B cell (primary cell): ENCODE measurements around the gene JMJD8. TPM values are rescaled to one million over a fixed set of nuclear protein-coding genes. Genes with fewer than 3 reads are reported as not detected.

ENCODE experiments used
- ATAC-seq: fragments of 200-7000 bp; cut with Tn5 transposase; one replicate; pipeline ENCODE4 v1.10.0; 2021; ENCODE audit warnings: low read depth, mild to moderate bottlenecking, moderate number of reproducible peaks, moderate library complexity
- CTCF ChIA-PET: fragments of 350-600 bp; sonication (Branson Sonifier 250); formaldehyde crosslinking; loops from one replicate; lab custom pipeline; 2021; ENCODE audit warnings: antibody characterized with exemption, inconsistent platforms; lab: Charles Lee
- POLR2A ChIA-PET: fragments of 350-600 bp; sonication (Branson Sonifier 250); formaldehyde crosslinking; loops from one replicate; lab custom pipeline; 2021; ENCODE audit warnings: antibody characterized with exemption; lab: Charles Lee
- DNase-seq: peaks from one replicate; pipeline ENCODE4 v3.0.0; 2013
- H2AFZ ChIP-seq: 2 replicates; pipeline ENCODE4 v1.6.1; 2012; ENCODE audit warnings: mild to moderate bottlenecking, low read depth, low read length; ENCODE audit not compliant: insufficient read depth, poor library complexity, severe bottlenecking
- H3K27ac ChIP-seq, 2 donors: 1 replicate in 1 of 2; 2 replicates in 1 of 2; pipeline ENCODE4 v1.5.1; 2012 to 2013; ENCODE audit warnings: low read length in 2 of 2, mild to moderate bottlenecking in 2 of 2, moderate library complexity in 1 of 2
- H3K27me3 ChIP-seq, 4 experiments: fragments of 200-600 bp in 1 of 4; sonication (generic) in 1 of 4; replicated peaks in 1 of 4; 1 replicate in 2 of 4; 2 replicates in 2 of 4; pipeline versions ENCODE4 v1.6.1 to v1.7.0; 2013 to 2016; ENCODE audit warnings: low read length in 3 of 4, mild to moderate bottlenecking in 2 of 4, mixed read lengths in 1 of 4, moderate library complexity in 1 of 4; ENCODE audit not compliant: insufficient read depth in 4 of 4, control insufficient read depth in 3 of 4; ENCODE audit errors: control extremely low read depth in 1 of 4
- H3K36me3 ChIP-seq, 2 experiments: replicated peaks in 1 of 2; 1 replicate in 1 of 2; 2 replicates in 1 of 2; pipeline versions ENCODE4 v1.6.1 to v1.7.1; 2013; ENCODE audit warnings: low read length in 1 of 2; ENCODE audit not compliant: insufficient read depth in 2 of 2, control insufficient read depth in 1 of 2; ENCODE audit errors: control extremely low read depth in 1 of 2, extremely low read depth in 1 of 2
- H3K4me1 ChIP-seq, 2 donors: fragments of 200-600 bp in 1 of 2; sonication (generic) in 1 of 2; 1 replicate in 1 of 2; 2 replicates in 1 of 2; pipeline versions ENCODE4 v1.5.1 to v1.6.1; 2013 to 2017; ENCODE audit warnings: low read length in 2 of 2; ENCODE audit not compliant: control insufficient read depth in 2 of 2, insufficient read depth in 2 of 2
- H3K4me2 ChIP-seq: replicated peaks from 2 replicates; pipeline ENCODE3; 2012; ENCODE audit warnings: mild to moderate bottlenecking, low read depth, low read length; ENCODE audit not compliant: poor library complexity, severe bottlenecking
- H3K4me3 ChIP-seq, 5 experiments: fragments of 200-600 bp in 1 of 5; sonication (generic) in 1 of 5; 1 replicate in 3 of 5; 2 replicates in 2 of 5; pipeline versions ENCODE4 v1.5.1 to v1.7.0; 2011 to 2016; ENCODE audit warnings: low read length in 4 of 5, mild to moderate bottlenecking in 4 of 5, low read depth in 2 of 5, control low read depth in 1 of 5, moderate library complexity in 1 of 5; ENCODE audit not compliant: insufficient read depth in 1 of 5; ENCODE audit errors: control extremely low read depth in 1 of 5, extremely low read depth in 1 of 5
- H3K79me2 ChIP-seq: fragments of 200-600 bp; sonication (generic); one replicate; pipeline ENCODE4 v1.6.0; 2016; ENCODE audit warnings: low read length; ENCODE audit not compliant: control insufficient read depth, insufficient read depth
- H3K9ac ChIP-seq: fragments of 200-600 bp; sonication (generic); 2 replicates; pipeline ENCODE4 v1.6.1; 2017; ENCODE audit warnings: mild to moderate bottlenecking, low read length, moderate library complexity
- H3K9me3 ChIP-seq, 3 donors: one replicate each; pipeline versions ENCODE4 v1.6.1 to v1.7.1; 2013; ENCODE audit warnings: low read length in 2 of 3; ENCODE audit not compliant: control insufficient read depth in 2 of 3, insufficient read depth in 1 of 3; ENCODE audit errors: control extremely low read depth in 1 of 3
- H4K20me1 ChIP-seq: 2 replicates; pipeline ENCODE4 v1.6.0; 2012; ENCODE audit warnings: mild to moderate bottlenecking, low read length; ENCODE audit not compliant: insufficient read depth, control insufficient read depth, poor library complexity, severe bottlenecking
- H3K27ac Mint-ChIP-seq: one replicate; pipeline ENCODE4 v1.8.0; 2021; ENCODE audit warnings: mixed read lengths
- H3K27me3 Mint-ChIP-seq: one replicate; pipeline ENCODE4 v1.8.0; 2021; ENCODE audit warnings: mixed read lengths
- H3K4me1 Mint-ChIP-seq: one replicate; pipeline ENCODE4 v1.8.0; 2021; ENCODE audit warnings: mixed read lengths
- H3K4me3 Mint-ChIP-seq: one replicate; pipeline ENCODE4 v1.8.0; 2021; ENCODE audit warnings: mixed read lengths
- H3K9me3 Mint-ChIP-seq: one replicate; pipeline ENCODE4 v1.8.0; 2022; ENCODE audit warnings: mixed read lengths; ENCODE audit not compliant: insufficient read depth
- EZH2 ChIP-seq: IDR thresholded peaks from 2 replicates; pipeline ENCODE4 v1.6.1; 2012; ENCODE audit warnings: borderline replicate concordance, low read depth, mild to moderate bottlenecking, moderate library complexity, low read length; ENCODE audit not compliant: insufficient read depth, poor library complexity, severe bottlenecking
- WGBS: methylation state at CpG from one replicate; pipeline ENCODE4 v1.1.5; 2013; ENCODE audit warnings: missing lambda C conversion rate; ENCODE audit not compliant: insufficient coverage; 5-methylcytosine and 5-hydroxymethylcytosine counted together
- intact Hi-C: fragments of 100-400 bp; cut with micrococcal nuclease; formaldehyde crosslinking; loops from one replicate; pipeline ENCODE4 v1.10.0; 2022
- polyA plus RNA-seq: library from polyadenylated mRNA; depleted of rRNA; stranded (reverse); fragments of >200 nt; gene quantifications from 2 replicates; pipeline ENCODE4 v1.2.3, GENCODE V29; 2012
- total RNA-seq, 2 donors: library from RNA; stranded (reverse); fragments of 120-200 nt in 1 of 2; gene quantifications; 1 replicate in 1 of 2; 2 replicates in 1 of 2; pipeline versions ENCODE4 v1.2.3 to v1.2.4, GENCODE V29; 2013 to 2022
- TF ChIP-seq, protein P1 (sequence below): fragments of 200-600 bp; IDR thresholded peaks from one replicate; pipeline ENCODE4 v1.8.0; 2022; ENCODE audit warnings: antibody characterized with exemption, mild to moderate bottlenecking

The JMJD8 gene
- total and polyA plus RNA-seq, 2 donors (not counting 1 experiment from before 2014, with no cell fraction given): 46.3 to 69.3 TPM

DNA sequence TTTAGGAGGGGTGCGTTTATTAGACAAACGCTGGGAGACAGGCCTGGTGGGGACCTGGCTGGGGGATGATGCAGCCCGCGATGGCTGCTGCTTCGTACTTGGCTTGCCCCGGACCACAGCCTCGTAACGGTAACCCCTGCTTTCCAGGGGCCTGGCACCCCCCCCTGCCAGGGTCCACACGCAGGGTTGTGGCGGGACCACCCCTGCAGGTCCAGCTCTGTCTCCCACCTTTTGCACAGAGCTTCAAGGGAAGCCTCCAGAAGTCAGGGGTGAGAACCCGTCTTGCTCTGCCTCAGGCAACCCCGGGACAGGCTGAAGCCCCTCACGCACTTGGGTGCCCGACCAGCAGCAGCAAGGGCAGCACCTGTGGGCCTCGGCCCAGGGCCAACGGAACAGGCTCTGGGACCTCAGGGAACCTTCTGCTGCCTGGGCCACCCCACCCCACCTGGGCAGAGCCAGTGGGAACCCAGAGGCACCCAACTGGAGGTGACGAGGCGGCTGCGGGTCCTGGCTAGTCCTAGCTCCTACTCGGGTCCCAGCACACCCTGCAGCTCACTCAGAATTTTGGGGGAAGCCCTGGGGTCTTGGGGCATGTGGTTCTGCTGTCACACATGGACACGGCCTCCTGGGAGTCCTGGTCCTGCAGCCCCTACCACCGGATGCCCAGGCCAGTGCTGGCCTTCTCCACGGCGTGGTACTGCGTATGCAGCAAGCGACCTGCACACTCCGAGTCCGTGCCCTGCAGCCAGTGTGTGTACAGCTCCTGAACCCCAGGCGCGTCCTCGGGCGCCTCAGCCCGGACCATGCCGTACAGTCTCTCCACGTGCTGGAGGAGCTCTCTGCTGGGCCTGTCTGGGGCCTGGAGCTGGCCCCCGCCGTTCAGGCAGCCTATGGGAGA is 45.9 kb upstream of the JMJD8 start:
- Mint-ChIP-seq H3K27ac (peak overlapping the region; percentile 10), H3K4me1 (peaks cover 16% of the 10 kb centered on the region), H3K27me3 (no peaks in the 10 kb centered on the region), H3K4me3 (peak overlapping the region; percentile 19), H3K9me3 (no peaks in the 10 kb centered on the region)
- Histone ChIP-seq H3K9ac (no peak overlapping the region), H3K36me3 (peaks cover 0 to 32% of the 10 kb centered on the region in 2 experiments), H3K27me3 (no peaks in the 10 kb centered on the region), H3K79me2 (no peaks in the 10 kb centered on the region), H3K4me3 (no peak overlapping the region), H3K27ac (no peak overlapping the region), H3K4me2 (no peak overlapping the region), H3K9me3 (no peaks in the 10 kb centered on the region), H2AFZ (no peak overlapping the region), H3K4me1 (peaks cover 10 to 28% of the 10 kb centered on the region in 2 donors), H4K20me1 (peaks cover 14% of the 10 kb centered on the region)
- ChIA-PET POLR2A (no interaction called here), CTCF (interaction anchor here (0.5 to 1.2 kb wide), 2 partner anchors 12 to 18 kb away, joined by 3 to 4 read pairs; no protein-coding TSS in a partner anchor)
- 94% methylated on average over 37 of the region's 37 CpGs for WGBS
- DNase-seq: no peak
- no peak for ATAC-seq
- intact Hi-C loops: loop anchor here (5.0 kb wide), 1 partner anchor 882 kb away; the partner anchor contains the start of genes CRAMP1 and IFT140
- TF ChIP-seq EZH2: no peak
- TF ChIP-seq, protein P1, sequence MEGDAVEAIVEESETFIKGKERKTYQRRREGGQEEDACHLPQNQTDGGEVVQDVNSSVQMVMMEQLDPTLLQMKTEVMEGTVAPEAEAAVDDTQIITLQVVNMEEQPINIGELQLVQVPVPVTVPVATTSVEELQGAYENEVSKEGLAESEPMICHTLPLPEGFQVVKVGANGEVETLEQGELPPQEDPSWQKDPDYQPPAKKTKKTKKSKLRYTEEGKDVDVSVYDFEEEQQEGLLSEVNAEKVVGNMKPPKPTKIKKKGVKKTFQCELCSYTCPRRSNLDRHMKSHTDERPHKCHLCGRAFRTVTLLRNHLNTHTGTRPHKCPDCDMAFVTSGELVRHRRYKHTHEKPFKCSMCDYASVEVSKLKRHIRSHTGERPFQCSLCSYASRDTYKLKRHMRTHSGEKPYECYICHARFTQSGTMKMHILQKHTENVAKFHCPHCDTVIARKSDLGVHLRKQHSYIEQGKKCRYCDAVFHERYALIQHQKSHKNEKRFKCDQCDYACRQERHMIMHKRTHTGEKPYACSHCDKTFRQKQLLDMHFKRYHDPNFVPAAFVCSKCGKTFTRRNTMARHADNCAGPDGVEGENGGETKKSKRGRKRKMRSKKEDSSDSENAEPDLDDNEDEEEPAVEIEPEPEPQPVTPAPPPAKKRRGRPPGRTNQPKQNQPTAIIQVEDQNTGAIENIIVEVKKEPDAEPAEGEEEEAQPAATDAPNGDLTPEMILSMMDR: no peak
